Measurements from ENCODE around the gene ECHDC3. TPM values are rescaled to one million over a fixed set of nuclear protein-coding genes. Genes with fewer than 3 reads are reported as not detected.

Gene ECHDC3
- total and polyA plus RNA-seq, 2 of the 4 experiments (the other 2 are of a cell fraction): 4.3 to 5.0 TPM

GRCh38 chr10:11813177-11813576 lies 71.0 kb downstream of the ECHDC3 start:
- no peak overlapping the region for H2AFZ ChIP-seq (replicated peaks; ENCODE audit: low read length, poor library complexity)
- WGBS, 2 experiments (ENCODE audit: extremely low coverage in 2 of 2, insufficient read length in 1 of 2): 88% methylated on average over 3 of the region's 7 CpGs; no CpG with 5 or more reads in 1 of the 2 experiments
- no peak overlapping the region for H3K18ac ChIP-seq (ENCODE audit: low read depth, low read length)
- H2AK9ac ChIP-seq (replicated peaks; ENCODE audit: low read depth, low read length, poor library complexity): no peak overlapping the region
- H4K8ac ChIP-seq (ENCODE audit: low read depth in 2 of 2, low read length in 2 of 2): no peak overlapping the region; a peak in 1 of 4 replicates
- H3K4me2 ChIP-seq (ENCODE audit: low read depth, low read length): no peak overlapping the region
- ChIA-PET POLR2A (ENCODE audit: unreplicated experiment) (no interaction called here), CTCF (no interaction called here)
- dilution Hi-C loops (cut with HindIII; ENCODE audit: low sequenced_read_pairs, unreplicated experiment) (no loop called here), in situ Hi-C loops (cut with MboI; ENCODE audit: low sequenced_read_pairs) (no loop called here), intact Hi-C loops (cut with micrococcal nuclease) (no loop called here)
- H2BK120ac ChIP-seq (ENCODE audit: low read depth, low read length): no peak overlapping the region
- H3K4ac ChIP-seq (ENCODE audit: low read depth, low read length): no peak overlapping the region
- H3K9ac ChIP-seq (ENCODE audit: low read depth, low read length): no peak overlapping the region
- H3K4me3 ChIP-seq (ENCODE audit: insufficient read depth, low read depth, low read length): no peak overlapping the region
- no peaks in the 10 kb centered on the region for H3K36me3 ChIP-seq (ENCODE audit: control insufficient read depth, insufficient read depth, low read length)
- no peak overlapping the region for H2BK20ac ChIP-seq (ENCODE audit: low read depth, low read length)
- no peaks in the 10 kb centered on the region for H4K20me1 ChIP-seq (ENCODE audit: insufficient read depth, low read length)
- no peak overlapping the region for H3K14ac ChIP-seq (replicated peaks; ENCODE audit: low read depth, low read length)
- no peak overlapping the region for H3K56ac ChIP-seq (ENCODE audit: extremely low read depth, insufficient read depth, low read length)
- H3K9me3 ChIP-seq (ENCODE audit: control insufficient read depth, insufficient read depth, low read length): no peaks in the 10 kb centered on the region
- no peak overlapping the region for H3K23ac ChIP-seq (ENCODE audit: low read depth, low read length)
- H3K9me1 ChIP-seq (ENCODE audit: insufficient read depth, low read length): 0 out of 2 replicates have a peak, but pooled peaks cover 4% of the 10 kb centered on the region
- no peak overlapping the region for H2BK5ac ChIP-seq (ENCODE audit: low read depth, low read length, poor library complexity, severe bottlenecking)
- peaks cover 4% of the 10 kb centered on the region; the same call in 1 of the 2 replicates for H3K4me1 ChIP-seq (ENCODE audit: control insufficient read depth, insufficient read depth, low read length)
- ATAC-seq (ENCODE audit: low read depth) (no peak), DNase-seq (no peak)
- no peak overlapping the region for H4K91ac ChIP-seq (ENCODE audit: insufficient read depth, low read depth, low read length)
- no peak overlapping the region for H4K5ac ChIP-seq (ENCODE audit: low read depth, low read length)
- no peak overlapping the region for H3K27ac ChIP-seq (ENCODE audit: insufficient read depth, low read length)
- H3K79me1 ChIP-seq (ENCODE audit: low read depth in 1 of 2, low read length in 2 of 2): no peaks in the 10 kb centered on the region
- H2AK5ac ChIP-seq (ENCODE audit: low read depth, low read length): no peak overlapping the region
- H3K27me3 ChIP-seq (ENCODE audit: control insufficient read depth, insufficient read depth, low read length): no peaks in the 10 kb centered on the region
- TF ChIP-seq RFX5 (IDR thresholded peaks at IDR 0.05; ENCODE audit: low read depth, low read length) (no peak), CTCF (conservative IDR thresholded peaks at IDR 0.05; ENCODE audit: low read depth, low read length) (no peak)
- H2BK15ac ChIP-seq (ENCODE audit: low read depth, low read length): peak overlapping the region; percentile 40; the same call in 1 of the 3 replicates
- BruUV-seq (replicated peaks): no TSS peak

Other genes with a start within 250 kb of the ECHDC3 start
- 9.1 and 11.9 TPM in 2 replicates for gene USP6NL, start 130.7 kb upstream of the ECHDC3 start, total RNA-seq (2012; rRNA removed)
- 7.0 and 7.8 TPM in 2 replicates for gene USP6NL, start 130.7 kb upstream of the ECHDC3 start, polyA plus RNA-seq (2012; rRNA removed)
- 1.4 TPM in 2 replicates for gene PROSER2, start 81.0 kb downstream of the ECHDC3 start, total RNA-seq (2012; rRNA removed)
- gene PROSER2, start 81.0 kb downstream of the ECHDC3 start, polyA plus RNA-seq (2012; rRNA removed): 2.0 and 2.1 TPM in 2 replicates

Data from IMR-90 (cell line).